Endothelial cell of umbilical vein (primary cell): Measurements from ENCODE around the gene C16orf74.

ENCODE experiments used
- CTCF ChIP-seq, 2 donors: IDR thresholded peaks; 1 replicate in 1 of 2; 2 replicates in 1 of 2; pipeline ENCODE4 v1.5.1; 2011; ENCODE audit warnings: low read length in 2 of 2, mild to moderate bottlenecking in 2 of 2, moderate library complexity in 2 of 2, control low read depth in 1 of 2, inconsistent platforms in 1 of 2, low read depth in 1 of 2; ENCODE audit not compliant: insufficient read depth in 1 of 2; ENCODE audit errors: extremely low read depth in 1 of 2
- MAX ChIP-seq: IDR thresholded peaks from 2 replicates; pipeline ENCODE4 v1.6.1; 2011; ENCODE audit not compliant: insufficient read depth, insufficient read length

GRCh38 chr16:85658504-85659326 is 92.2 kb downstream of the C16orf74 start:
- TF ChIP-seq MAX (no peak), CTCF (IDR thresholded peaks at IDR 0.05; ENCODE audit: extremely low read depth in 1 of 2, insufficient read depth in 1 of 2, low read depth in 1 of 2, low read length in 2 of 2) (no peak)
